Endothelial cell of umbilical vein (primary cell): ENCODE measurements around the gene TSPAN5.

Experiments used
- CTCF ChIP-seq, 2 donors: IDR thresholded peaks; 1 replicate in 1 of 2; 2 replicates in 1 of 2; pipeline ENCODE4 v1.5.1; 2011; ENCODE audit warnings: low read length in 2 of 2, mild to moderate bottlenecking in 2 of 2, moderate library complexity in 2 of 2, control low read depth in 1 of 2, inconsistent platforms in 1 of 2, low read depth in 1 of 2; ENCODE audit not compliant: insufficient read depth in 1 of 2; ENCODE audit errors: extremely low read depth in 1 of 2
- EZH2 ChIP-seq: IDR thresholded peaks from 2 replicates; pipeline ENCODE4 v1.6.1; 2012; ENCODE audit warnings: borderline replicate concordance, low read depth, mild to moderate bottlenecking, moderate library complexity, low read length, inconsistent platforms; ENCODE audit not compliant: severe bottlenecking
- FOS ChIP-seq: IDR thresholded peaks from 2 replicates; pipeline ENCODE4 v1.6.1; 2011; ENCODE audit warnings: mild to moderate bottlenecking, low read length, moderate library complexity, borderline replicate concordance; ENCODE audit not compliant: insufficient read depth
- GATA2 ChIP-seq: IDR thresholded peaks from 2 replicates; pipeline ENCODE4 v1.7.0; 2011; ENCODE audit warnings: low read depth, mild to moderate bottlenecking, moderate library complexity, mixed read lengths, low read length; ENCODE audit not compliant: insufficient read length, insufficient read depth
- JUN ChIP-seq: IDR thresholded peaks from 2 replicates; pipeline ENCODE4 v1.6.1; 2011; ENCODE audit warnings: borderline replicate concordance, low read depth; ENCODE audit not compliant: insufficient read length, insufficient read depth
- MAX ChIP-seq: IDR thresholded peaks from 2 replicates; pipeline ENCODE4 v1.6.1; 2011; ENCODE audit not compliant: insufficient read depth, insufficient read length
- MYC ChIP-seq: IDR thresholded peaks from one replicate; pipeline ENCODE4 v1.6.1; 2011; ENCODE audit warnings: mild to moderate bottlenecking, low read depth, low read length
- POLR2A ChIP-seq: IDR thresholded peaks from 2 replicates; pipeline ENCODE4 v1.6.1; 2012; ENCODE audit warnings: low read depth, mild to moderate bottlenecking, control low read depth, low read length
- POLR2AphosphoS5 ChIP-seq: IDR thresholded peaks from 2 replicates; pipeline ENCODE4 v1.6.1; 2012; ENCODE audit warnings: low read depth, mild to moderate bottlenecking, control low read depth, low read length, moderate library complexity; ENCODE audit not compliant: insufficient read depth

- TF ChIP-seq CTCF (IDR thresholded peaks at IDR 0.05; ENCODE audit: extremely low read depth in 1 of 2, insufficient read depth in 1 of 2, low read depth in 1 of 2, low read length in 2 of 2): no peak
- TF ChIP-seq MAX: no peak
- TF ChIP-seq POLR2A: no peak
- no peak for TF ChIP-seq POLR2AphosphoS5
- TF ChIP-seq MYC: no peak
- no peak for TF ChIP-seq GATA2
- TF ChIP-seq EZH2: no peak
- TF ChIP-seq FOS: no peak
- no peak for TF ChIP-seq JUN
These were observed 12.9 kb downstream of the TSPAN5 start for GRCh38 chr4:98645527-98645926.
